Measurements from ENCODE around the gene C6orf89. TPM values are rescaled to one million over a fixed set of nuclear protein-coding genes. Genes with fewer than 3 reads are reported as not detected.
A peak's percentile ranks its signal among the peaks of the same experiment; 100 is the strongest.

The C6orf89 gene
- total and polyA plus RNA-seq, 2 of the 13 experiments (the other 11 are each of a cell fraction or from before 2014, with no cell fraction given) = 22.1 to 32.2 TPM

DNA sequence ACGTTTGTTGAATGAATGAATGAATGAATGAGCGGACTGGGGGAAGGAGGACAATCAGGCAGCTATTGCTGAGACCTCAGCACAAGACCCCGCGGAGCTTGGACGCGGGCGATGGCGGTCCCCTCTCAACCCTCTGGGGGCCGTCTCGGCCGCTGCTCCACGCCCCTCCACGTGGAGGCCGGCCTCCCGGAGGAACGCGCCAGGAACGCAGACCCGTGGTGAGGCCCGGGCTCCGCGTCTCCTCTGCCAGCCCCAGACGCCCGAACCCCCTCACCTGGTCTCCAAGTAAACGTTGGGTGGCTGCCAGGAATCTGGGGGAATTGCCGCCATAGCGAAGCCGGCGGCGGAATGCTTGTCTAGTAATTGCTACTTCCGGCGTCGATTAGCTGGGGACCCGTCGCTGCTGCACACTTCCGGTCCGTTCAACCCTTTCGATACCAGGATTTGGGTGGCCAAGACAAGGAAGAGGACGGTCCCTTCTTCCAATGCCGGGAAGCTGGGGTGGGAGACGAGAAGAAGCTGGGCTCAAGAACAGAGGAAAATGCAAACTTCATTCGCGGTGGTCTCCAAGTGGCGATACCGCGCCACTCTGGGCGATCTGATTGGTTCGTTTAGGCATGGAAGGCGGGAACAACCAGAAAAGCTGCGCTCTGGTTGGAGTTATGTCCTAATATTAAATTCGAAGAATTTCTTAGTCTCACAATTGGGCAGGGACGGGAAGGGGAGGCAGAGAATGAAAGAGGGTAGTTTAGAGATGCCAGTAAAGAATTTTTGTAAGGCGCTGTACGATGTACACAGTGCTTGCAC lies 11.1 kb upstream of the C6orf89 start, which contains the start of gene PPIL1 (continued):
- TF ChIP-seq ESRRA (CRISPR knock-in tag; IDR thresholded peaks at IDR 0.05; ENCODE audit: low read depth) = no peak
- peak; percentile 68 for TF ChIP-seq GMEB2 (CRISPR knock-in tag; IDR thresholded peaks at IDR 0.05; ENCODE audit: low read depth)
- TF ChIP-seq ZNF383 (CRISPR knock-in tag; IDR thresholded peaks at IDR 0.05; ENCODE audit: borderline replicate concordance) = no peak
- 0 out of 2 replicates have a peak, but pooled peaks have one; percentile 24 for TF ChIP-seq ZNF446 (CRISPR knock-in tag; IDR thresholded peaks at IDR 0.05)
- no peak for TF ChIP-seq ZBTB46 (CRISPR knock-in tag; IDR thresholded peaks at IDR 0.05; ENCODE audit: borderline replicate concordance)
- TF ChIP-seq ZFAT (CRISPR knock-in tag; conservative IDR thresholded peaks at IDR 0.05) = no peak
- TF ChIP-seq, protein P1, sequence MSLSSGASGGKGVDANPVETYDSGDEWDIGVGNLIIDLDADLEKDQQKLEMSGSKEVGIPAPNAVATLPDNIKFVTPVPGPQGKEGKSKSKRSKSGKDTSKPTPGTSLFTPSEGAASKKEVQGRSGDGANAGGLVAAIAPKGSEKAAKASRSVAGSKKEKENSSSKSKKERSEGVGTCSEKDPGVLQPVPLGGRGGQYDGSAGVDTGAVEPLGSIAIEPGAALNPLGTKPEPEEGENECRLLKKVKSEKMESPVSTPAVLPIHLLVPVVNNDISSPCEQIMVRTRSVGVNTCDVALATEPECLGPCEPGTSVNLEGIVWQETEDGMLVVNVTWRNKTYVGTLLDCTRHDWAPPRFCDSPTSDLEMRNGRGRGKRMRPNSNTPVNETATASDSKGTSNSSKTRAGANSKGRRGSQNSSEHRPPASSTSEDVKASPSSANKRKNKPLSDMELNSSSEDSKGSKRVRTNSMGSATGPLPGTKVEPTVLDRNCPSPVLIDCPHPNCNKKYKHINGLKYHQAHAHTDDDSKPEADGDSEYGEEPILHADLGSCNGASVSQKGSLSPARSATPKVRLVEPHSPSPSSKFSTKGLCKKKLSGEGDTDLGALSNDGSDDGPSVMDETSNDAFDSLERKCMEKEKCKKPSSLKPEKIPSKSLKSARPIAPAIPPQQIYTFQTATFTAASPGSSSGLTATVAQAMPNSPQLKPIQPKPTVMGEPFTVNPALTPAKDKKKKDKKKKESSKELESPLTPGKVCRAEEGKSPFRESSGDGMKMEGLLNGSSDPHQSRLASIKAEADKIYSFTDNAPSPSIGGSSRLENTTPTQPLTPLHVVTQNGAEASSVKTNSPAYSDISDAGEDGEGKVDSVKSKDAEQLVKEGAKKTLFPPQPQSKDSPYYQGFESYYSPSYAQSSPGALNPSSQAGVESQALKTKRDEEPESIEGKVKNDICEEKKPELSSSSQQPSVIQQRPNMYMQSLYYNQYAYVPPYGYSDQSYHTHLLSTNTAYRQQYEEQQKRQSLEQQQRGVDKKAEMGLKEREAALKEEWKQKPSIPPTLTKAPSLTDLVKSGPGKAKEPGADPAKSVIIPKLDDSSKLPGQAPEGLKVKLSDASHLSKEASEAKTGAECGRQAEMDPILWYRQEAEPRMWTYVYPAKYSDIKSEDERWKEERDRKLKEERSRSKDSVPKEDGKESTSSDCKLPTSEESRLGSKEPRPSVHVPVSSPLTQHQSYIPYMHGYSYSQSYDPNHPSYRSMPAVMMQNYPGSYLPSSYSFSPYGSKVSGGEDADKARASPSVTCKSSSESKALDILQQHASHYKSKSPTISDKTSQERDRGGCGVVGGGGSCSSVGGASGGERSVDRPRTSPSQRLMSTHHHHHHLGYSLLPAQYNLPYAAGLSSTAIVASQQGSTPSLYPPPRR (CRISPR knock-in tag; IDR thresholded peaks at IDR 0.05; ENCODE audit: borderline replicate concordance) = peak; percentile 46; the same call in 1 of the 2 replicates
- peak; percentile 86; the same call in 1 of the 2 replicates for TF ChIP-seq EEA1 (CRISPR knock-in tag; IDR thresholded peaks at IDR 0.05; ENCODE audit: borderline replicate concordance)
- TF ChIP-seq, protein P2, sequence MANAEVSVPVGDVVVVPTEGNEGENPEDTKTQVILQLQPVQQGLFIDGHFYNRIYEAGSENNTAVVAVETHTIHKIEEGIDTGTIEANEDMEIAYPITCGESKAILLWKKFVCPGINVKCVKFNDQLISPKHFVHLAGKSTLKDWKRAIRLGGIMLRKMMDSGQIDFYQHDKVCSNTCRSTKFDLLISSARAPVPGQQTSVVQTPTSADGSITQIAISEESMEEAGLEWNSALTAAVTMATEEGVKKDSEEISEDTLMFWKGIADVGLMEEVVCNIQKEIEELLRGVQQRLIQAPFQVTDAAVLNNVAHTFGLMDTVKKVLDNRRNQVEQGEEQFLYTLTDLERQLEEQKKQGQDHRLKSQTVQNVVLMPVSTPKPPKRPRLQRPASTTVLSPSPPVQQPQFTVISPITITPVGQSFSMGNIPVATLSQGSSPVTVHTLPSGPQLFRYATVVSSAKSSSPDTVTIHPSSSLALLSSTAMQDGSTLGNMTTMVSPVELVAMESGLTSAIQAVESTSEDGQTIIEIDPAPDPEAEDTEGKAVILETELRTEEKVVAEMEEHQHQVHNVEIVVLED (CRISPR knock-in tag; IDR thresholded peaks at IDR 0.05; ENCODE audit: borderline replicate concordance) = peak; percentile 89
- TF ChIP-seq, protein P3, sequence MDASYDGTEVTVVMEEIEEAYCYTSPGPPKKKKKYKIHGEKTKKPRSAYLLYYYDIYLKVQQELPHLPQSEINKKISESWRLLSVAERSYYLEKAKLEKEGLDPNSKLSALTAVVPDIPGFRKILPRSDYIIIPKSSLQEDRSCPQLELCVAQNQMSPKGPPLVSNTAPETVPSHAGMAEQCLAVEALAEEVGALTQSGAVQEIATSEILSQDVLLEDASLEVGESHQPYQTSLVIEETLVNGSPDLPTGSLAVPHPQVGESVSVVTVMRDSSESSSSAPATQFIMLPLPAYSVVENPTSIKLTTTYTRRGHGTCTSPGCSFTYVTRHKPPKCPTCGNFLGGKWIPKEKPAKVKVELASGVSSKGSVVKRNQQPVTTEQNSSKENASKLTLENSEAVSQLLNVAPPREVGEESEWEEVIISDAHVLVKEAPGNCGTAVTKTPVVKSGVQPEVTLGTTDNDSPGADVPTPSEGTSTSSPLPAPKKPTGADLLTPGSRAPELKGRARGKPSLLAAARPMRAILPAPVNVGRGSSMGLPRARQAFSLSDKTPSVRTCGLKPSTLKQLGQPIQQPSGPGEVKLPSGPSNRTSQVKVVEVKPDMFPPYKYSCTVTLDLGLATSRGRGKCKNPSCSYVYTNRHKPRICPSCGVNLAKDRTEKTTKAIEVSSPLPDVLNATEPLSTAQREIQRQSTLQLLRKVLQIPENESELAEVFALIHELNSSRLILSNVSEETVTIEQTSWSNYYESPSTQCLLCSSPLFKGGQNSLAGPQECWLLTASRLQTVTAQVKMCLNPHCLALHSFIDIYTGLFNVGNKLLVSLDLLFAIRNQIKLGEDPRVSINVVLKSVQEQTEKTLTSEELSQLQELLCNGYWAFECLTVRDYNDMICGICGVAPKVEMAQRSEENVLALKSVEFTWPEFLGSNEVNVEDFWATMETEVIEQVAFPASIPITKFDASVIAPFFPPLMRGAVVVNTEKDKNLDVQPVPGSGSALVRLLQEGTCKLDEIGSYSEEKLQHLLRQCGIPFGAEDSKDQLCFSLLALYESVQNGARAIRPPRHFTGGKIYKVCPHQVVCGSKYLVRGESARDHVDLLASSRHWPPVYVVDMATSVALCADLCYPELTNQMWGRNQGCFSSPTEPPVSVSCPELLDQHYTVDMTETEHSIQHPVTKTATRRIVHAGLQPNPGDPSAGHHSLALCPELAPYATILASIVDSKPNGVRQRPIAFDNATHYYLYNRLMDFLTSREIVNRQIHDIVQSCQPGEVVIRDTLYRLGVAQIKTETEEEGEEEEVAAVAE (CRISPR knock-in tag; IDR thresholded peaks at IDR 0.05; ENCODE audit: borderline replicate concordance) = peak; percentile 83

Measured in HepG2 (cell line).